Fibroblast of mammary gland (primary cell): ENCODE measurements around the gene SOX6.

ENCODE experiments used
- DNase-seq: peaks from one replicate; pipeline ENCODE4 v3.0.0-alpha.2; 2010; ENCODE audit warnings: low read depth
- H3K4me3 ChIP-seq: 2 replicates; pipeline ENCODE4 v1.5.1; 2011; ENCODE audit warnings: low read depth, mild to moderate bottlenecking, low read length, moderate library complexity; ENCODE audit not compliant: control insufficient read depth
- CTCF ChIP-seq: conservative IDR thresholded peaks from 2 replicates; pipeline ENCODE4 v1.5.1; 2011; ENCODE audit warnings: low read depth, low read length, inconsistent platforms; ENCODE audit not compliant: control insufficient read depth, insufficient read depth

SOX6 gene

DNA sequence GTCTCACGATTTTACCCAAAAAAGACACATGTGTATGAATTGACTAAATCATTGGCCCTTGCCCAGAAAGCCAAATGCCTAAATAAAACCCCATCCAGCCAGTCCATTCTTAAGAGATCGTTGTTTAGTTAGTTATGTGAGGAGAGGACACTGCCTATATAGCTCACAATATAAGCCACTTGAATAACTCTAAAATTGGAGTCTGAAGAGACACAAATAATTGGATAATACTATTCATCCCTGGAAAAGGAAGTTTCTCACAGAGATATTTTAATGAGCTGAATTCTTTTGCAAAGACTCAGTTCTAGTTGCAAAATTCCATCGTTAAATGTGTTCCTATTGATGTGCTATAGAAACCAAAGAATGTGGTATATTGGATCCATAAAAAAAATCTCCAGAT lies 176.7 kb downstream of the SOX6 start:
- no peak overlapping the region for H3K4me3 ChIP-seq
- no peak for DNase-seq
- no peak for TF ChIP-seq CTCF

DNA sequence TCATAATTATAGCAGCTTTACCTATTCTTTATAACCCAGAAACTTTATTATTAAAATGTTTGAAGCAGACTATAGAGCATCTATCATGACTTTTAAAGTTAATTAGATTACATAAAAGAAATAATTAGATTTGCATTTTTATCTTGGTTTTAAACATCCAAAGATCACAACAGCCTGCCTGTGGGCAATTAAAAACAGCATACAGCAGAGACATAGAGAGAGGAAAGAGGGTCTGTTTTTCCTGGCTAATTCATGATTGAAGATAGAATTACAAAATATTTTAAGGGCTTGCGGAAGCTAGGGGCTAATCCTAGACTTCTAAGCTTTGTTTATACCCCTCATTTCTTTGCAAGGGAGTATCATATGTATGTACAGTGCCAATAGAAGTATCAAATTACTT lies 178.1 kb downstream of the SOX6 start:
- TF ChIP-seq CTCF = no peak
- no peak overlapping the region for H3K4me3 ChIP-seq
- DNase-seq = no peak

DNA sequence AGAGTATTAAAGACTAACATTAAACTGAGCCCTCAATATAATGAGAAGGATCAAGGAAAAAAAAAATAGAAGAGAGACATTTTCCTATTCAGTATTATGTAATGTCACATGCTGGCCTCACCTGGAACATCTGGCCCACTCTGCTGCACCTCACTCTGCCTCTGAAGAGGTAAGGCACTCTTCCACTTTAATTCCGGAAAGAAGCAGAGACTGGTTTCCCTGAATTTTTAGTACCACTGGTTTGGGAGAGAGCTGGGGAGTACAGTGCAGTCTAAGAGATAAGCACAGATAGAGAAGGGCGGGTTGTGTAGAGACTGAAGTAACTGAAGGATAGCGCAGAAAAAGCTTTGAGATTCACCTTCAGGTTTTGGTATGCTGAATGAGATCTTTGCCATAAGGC lies 178.7 kb downstream of the SOX6 start:
- TF ChIP-seq CTCF = no peak
- DNase-seq = no peak
- H3K4me3 ChIP-seq = no peak overlapping the region

GRCh38 chr11:16173798-16174197 lies 182.5 kb downstream of the SOX6 start:
- no peak for DNase-seq
- H3K4me3 ChIP-seq = no peak overlapping the region
- TF ChIP-seq CTCF = no peak

GRCh38 chr11:16171882-16172281 lies 184.5 kb downstream of the SOX6 start:
- no peak for DNase-seq
- H3K4me3 ChIP-seq = no peak overlapping the region
- no peak for TF ChIP-seq CTCF

- DNase-seq = peak; percentile 2
- TF ChIP-seq CTCF = no peak
- H3K4me3 ChIP-seq = no peak overlapping the region
Observed at GRCh38 chr11:16169956-16170847, 186.1 kb downstream of the SOX6 start.
